Measurements from ENCODE around the gene C16orf95. TPM values are rescaled to one million over a fixed set of nuclear protein-coding genes. Genes with fewer than 3 reads are reported as not detected.
A peak's percentile ranks its signal among the peaks of the same experiment; 100 is the strongest.

C16orf95 gene
- total RNA-seq, 1 experiment from 2014 or later = 5.8 TPM

DNA sequence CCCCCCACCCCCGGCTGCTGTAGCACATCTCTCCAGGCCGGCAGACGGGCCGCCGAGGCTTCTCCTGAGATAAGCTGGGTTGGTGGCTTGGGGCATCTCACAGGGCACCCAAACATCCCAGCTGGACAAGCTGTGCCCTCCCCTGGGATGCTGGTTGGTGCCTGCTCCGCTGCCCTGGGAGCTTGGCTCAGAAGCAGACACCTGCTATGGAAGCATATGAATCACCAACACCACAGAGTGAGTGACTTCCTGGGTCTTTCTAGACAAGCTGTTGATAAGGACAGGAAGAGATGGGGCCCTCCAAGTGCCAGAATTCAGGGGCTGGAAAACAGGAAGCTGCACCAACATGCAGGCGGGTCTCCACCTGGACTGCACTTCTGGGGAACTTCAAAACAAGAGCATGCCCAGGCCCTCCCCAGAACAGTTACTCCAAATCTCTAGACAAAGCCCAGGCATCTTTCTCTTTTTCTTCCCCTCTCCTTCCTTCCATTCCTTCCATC, 13.7 kb downstream of the C16orf95 start:
- TF ChIP-seq, protein P1, sequence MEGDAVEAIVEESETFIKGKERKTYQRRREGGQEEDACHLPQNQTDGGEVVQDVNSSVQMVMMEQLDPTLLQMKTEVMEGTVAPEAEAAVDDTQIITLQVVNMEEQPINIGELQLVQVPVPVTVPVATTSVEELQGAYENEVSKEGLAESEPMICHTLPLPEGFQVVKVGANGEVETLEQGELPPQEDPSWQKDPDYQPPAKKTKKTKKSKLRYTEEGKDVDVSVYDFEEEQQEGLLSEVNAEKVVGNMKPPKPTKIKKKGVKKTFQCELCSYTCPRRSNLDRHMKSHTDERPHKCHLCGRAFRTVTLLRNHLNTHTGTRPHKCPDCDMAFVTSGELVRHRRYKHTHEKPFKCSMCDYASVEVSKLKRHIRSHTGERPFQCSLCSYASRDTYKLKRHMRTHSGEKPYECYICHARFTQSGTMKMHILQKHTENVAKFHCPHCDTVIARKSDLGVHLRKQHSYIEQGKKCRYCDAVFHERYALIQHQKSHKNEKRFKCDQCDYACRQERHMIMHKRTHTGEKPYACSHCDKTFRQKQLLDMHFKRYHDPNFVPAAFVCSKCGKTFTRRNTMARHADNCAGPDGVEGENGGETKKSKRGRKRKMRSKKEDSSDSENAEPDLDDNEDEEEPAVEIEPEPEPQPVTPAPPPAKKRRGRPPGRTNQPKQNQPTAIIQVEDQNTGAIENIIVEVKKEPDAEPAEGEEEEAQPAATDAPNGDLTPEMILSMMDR (IDR thresholded peaks at IDR 0.05; ENCODE audit: unreplicated experiment) = no peak
- Mint-ChIP-seq H3K27ac (ENCODE audit: low read depth, unreplicated experiment) (no peak overlapping the region), H3K27me3 (ENCODE audit: insufficient read depth, unreplicated experiment) (no peaks in the 10 kb centered on the region), H3K36me3 (ENCODE audit: insufficient read depth, unreplicated experiment) (peaks cover 6% of the 10 kb centered on the region), H3K4me1 (ENCODE audit: insufficient read depth, unreplicated experiment) (no peaks in the 10 kb centered on the region), H3K9me3 (ENCODE audit: unreplicated experiment) (no peaks in the 10 kb centered on the region), H3K4me3 (ENCODE audit: unreplicated experiment) (no peak overlapping the region)
- intact Hi-C loops (cut with micrococcal nuclease) = no loop called here
- no TSS peak for BruUV-seq (replicated peaks)
- ChIA-PET POLR2A (interaction anchor here (1.0 kb wide), 2 partner anchors 13 to 80 kb away, joined by 3 to 5 read pairs; partner anchors contain the start of genes C16orf95 and FBXO31), CTCF (interaction anchor here (0.7 to 1.4 kb wide), 3 partner anchors 10 to 579 kb away, joined by 3 to 4 read pairs (median 3); no protein-coding TSS in a partner anchor)
- DNase-seq (ENCODE audit: unreplicated experiment) = no peak

DNA sequence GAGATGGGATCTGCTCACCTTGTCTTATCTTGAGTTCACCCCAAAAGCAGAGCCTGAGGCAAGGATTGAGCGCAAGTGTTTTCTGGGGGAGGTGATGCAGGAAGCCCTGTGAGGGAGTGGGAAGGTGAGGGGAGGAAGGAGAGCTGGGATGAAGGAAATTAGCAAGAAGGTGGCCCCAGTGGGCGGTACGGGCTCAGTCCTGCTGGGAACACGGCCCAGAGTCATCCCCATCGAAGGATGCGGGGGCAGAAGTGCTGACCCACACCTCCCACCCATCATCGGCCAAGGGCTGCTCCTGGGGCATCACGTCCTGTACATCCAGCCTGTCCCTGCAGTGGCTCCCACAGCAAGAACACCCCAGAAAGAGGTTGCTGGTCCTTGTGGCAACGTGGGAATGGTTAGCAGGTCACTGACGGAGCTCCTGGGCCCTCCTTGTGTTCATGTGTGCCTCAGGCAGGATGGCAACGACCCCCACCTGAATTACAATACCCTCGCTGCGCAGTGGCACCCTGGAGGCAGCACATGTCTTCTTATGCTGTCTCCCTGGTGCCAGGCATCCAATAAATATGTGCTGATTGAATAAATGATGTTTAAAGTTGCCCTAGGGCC, 18.2 kb downstream of the C16orf95 start:
- Mint-ChIP-seq H3K9me3 (ENCODE audit: unreplicated experiment) (no peaks in the 10 kb centered on the region), H3K27me3 (ENCODE audit: insufficient read depth, unreplicated experiment) (no peaks in the 10 kb centered on the region), H3K27ac (ENCODE audit: low read depth, unreplicated experiment) (no peak overlapping the region), H3K4me3 (ENCODE audit: unreplicated experiment) (no peak overlapping the region), H3K36me3 (ENCODE audit: insufficient read depth, unreplicated experiment) (peaks cover 6% of the 10 kb centered on the region), H3K4me1 (ENCODE audit: insufficient read depth, unreplicated experiment) (no peaks in the 10 kb centered on the region)
- POLR2A ChIA-PET = no interaction called here
- intact Hi-C loops (cut with micrococcal nuclease) = loop anchor here (1.0 kb wide), 1 partner anchor 736 kb away; no protein-coding TSS in a partner anchor
- DNase-seq (ENCODE audit: unreplicated experiment) = no peak
- CTCF ChIA-PET = interaction anchor here (0.6 to 2.4 kb wide), 4 partner anchors 17 to 1853 kb away, joined by 3 to 6 read pairs (median 4); no protein-coding TSS in a partner anchor
- BruUV-seq (replicated peaks) = no TSS peak
- TF ChIP-seq, protein P1 (IDR thresholded peaks at IDR 0.05; ENCODE audit: unreplicated experiment) = no peak

DNA sequence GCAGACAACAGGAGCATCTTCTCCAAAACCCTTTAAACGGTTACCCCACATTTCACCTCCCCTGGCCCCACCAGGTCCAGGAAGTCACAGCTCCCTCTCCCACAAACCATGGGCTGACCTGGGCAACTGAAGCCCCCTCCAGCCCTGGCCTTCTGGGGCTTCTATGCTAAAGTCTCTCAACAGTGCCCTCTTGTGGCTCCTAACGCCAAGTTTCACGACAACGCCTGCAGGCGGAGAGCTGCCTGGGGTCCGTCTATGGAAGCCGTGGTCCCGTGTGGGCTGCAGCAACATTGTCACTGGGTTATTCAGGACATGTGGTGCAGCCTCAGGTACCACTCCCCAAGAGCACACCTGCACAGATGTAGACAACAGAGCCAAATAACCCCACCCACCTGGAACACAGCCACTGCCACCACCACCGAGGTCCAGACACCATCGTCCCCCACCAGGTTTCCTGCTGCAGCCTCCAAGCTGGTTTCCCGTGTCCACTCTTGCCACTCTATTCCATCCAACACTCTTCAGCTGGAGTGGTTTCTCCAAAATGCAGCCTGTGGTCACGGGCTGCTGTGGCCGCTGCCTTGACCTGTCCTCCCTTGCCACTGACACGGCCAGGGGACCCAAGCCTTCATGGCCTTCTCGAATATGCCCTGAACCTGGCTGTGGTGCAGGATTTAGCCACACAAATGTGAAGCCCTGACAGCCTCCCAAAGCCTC, 19.1 kb downstream of the C16orf95 start:
- intact Hi-C loops (cut with micrococcal nuclease) = loop anchor here (1.0 kb wide), 1 partner anchor 735 kb away; no protein-coding TSS in a partner anchor
- peaks cover 6% of the 10 kb centered on the region for H3K36me3 Mint-ChIP-seq (ENCODE audit: insufficient read depth, unreplicated experiment)
- H3K9me3 Mint-ChIP-seq (ENCODE audit: unreplicated experiment) = no peaks in the 10 kb centered on the region
- POLR2A ChIA-PET = interaction anchor here (1.0 kb wide), 1 partner anchor 735 kb away, joined by 3 read pairs; no protein-coding TSS in a partner anchor
- H3K27ac Mint-ChIP-seq (ENCODE audit: low read depth, unreplicated experiment) = no peak overlapping the region
- H3K4me3 Mint-ChIP-seq (ENCODE audit: unreplicated experiment) = no peak overlapping the region
- CTCF ChIA-PET = interaction anchor here (0.6 to 2.4 kb wide), 5 partner anchors 14 to 1599 kb away, joined by 3 to 6 read pairs (median 3); no protein-coding TSS in a partner anchor
- no peaks in the 10 kb centered on the region for H3K27me3 Mint-ChIP-seq (ENCODE audit: insufficient read depth, unreplicated experiment)
- peak; percentile 39 for DNase-seq (ENCODE audit: unreplicated experiment)
- no peaks in the 10 kb centered on the region for H3K4me1 Mint-ChIP-seq (ENCODE audit: insufficient read depth, unreplicated experiment)
- no TSS peak for BruUV-seq (replicated peaks)
- TF ChIP-seq, protein P1 (IDR thresholded peaks at IDR 0.05; ENCODE audit: unreplicated experiment) = peak; percentile 58

DNA sequence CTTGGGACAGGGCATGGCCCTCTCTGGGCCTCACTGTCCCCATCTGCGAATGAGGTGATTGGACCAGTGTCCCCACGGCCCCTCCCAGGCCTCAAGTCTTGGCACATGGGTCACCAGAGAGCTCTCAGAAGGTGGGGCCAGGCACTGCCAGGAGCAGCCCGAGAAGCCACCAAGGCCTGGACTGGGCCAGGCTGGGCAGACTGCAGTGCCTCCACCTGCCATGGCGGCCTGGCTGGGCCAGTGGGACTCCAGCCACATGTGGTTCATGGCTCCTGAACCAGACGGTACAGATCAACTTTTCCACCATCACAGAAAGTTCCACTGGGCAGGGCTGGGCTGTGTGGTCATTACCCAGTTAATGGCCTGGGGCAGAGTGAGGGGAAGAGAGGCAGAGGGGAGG, 19.8 kb downstream of the C16orf95 start:
- intact Hi-C loops (cut with micrococcal nuclease) = no loop called here
- ChIA-PET POLR2A (interaction anchor here (1.0 kb wide), 1 partner anchor 734 kb away, joined by 3 read pairs; no protein-coding TSS in a partner anchor), CTCF (interaction anchor here (1.2 to 2.4 kb wide), 2 partner anchors 19 to 235 kb away, joined by 3 to 6 read pairs; no protein-coding TSS in a partner anchor)
- H3K27me3 Mint-ChIP-seq (ENCODE audit: insufficient read depth, unreplicated experiment) = no peaks in the 10 kb centered on the region
- TF ChIP-seq, protein P1 (IDR thresholded peaks at IDR 0.05; ENCODE audit: unreplicated experiment) = no peak
- no TSS peak for BruUV-seq (replicated peaks)
- H3K36me3 Mint-ChIP-seq (ENCODE audit: insufficient read depth, unreplicated experiment) = peaks cover 6% of the 10 kb centered on the region
- no peak overlapping the region for H3K4me3 Mint-ChIP-seq (ENCODE audit: unreplicated experiment)
- H3K4me1 Mint-ChIP-seq (ENCODE audit: insufficient read depth, unreplicated experiment) = no peaks in the 10 kb centered on the region
- no peak for DNase-seq (ENCODE audit: unreplicated experiment)
- H3K27ac Mint-ChIP-seq (ENCODE audit: low read depth, unreplicated experiment) = no peak overlapping the region
- H3K9me3 Mint-ChIP-seq (ENCODE audit: unreplicated experiment) = peaks cover 4% of the 10 kb centered on the region

Measured in MCF 10A (cell line).